ENCODE results near the gene HOXA13. TPM values are rescaled to one million over a fixed set of nuclear protein-coding genes. Genes with fewer than 3 reads are reported as not detected.

The HOXA13 gene
- total RNA-seq, 1 experiment from 2014 or later, result not detected

DNA sequence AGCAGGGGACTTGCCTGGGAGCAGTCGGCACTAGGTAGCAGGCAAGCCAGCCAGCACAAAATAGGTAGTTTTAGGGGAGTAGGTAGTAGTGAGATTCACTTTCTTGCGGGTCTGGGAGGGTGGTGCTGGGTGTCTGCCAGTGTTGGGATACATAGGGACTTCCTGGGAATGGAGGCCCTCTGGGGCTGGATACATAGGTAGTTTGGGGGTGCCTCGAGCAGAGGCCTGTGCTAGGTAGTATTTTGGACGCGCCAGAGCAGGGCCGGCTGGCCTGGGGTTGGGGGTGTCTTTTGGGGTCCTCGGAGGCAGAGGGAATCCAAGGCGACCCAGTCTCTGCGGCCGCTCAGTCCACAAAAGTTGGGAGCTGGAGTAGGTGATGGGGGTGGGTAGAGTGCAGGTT is 45.5 kb downstream of the HOXA13 start:
- no peaks in the 10 kb centered on the region for H3K9me3 ChIP-seq (ENCODE audit: control insufficient read depth, low read depth, low read length)
- no peaks in the 10 kb centered on the region for H3K79me1 ChIP-seq (ENCODE audit: insufficient read depth, low read depth, low read length, poor library complexity, severe bottlenecking)
- H3K14ac ChIP-seq (ENCODE audit: insufficient read depth, low read length), result no peak overlapping the region
- no peak overlapping the region for H3K9ac ChIP-seq (ENCODE audit: extremely low read depth, insufficient read length, low read length)
- H3K56ac ChIP-seq (ENCODE audit: insufficient read length, low read depth, low read length), result no peak overlapping the region
- no CpG with 5 or more reads among the region's 10 CpGs for WGBS (ENCODE audit: extremely low coverage, insufficient read length, low lambda C conversion rate)
- no peak overlapping the region for H3K27ac ChIP-seq (ENCODE audit: insufficient read length, low read depth, low read length)
- no peak overlapping the region for H2BK5ac ChIP-seq (ENCODE audit: insufficient read length, low read length)
- H2BK120ac ChIP-seq (ENCODE audit: low read depth, low read length, poor library complexity, severe bottlenecking), result no peak overlapping the region
- H3K36me3 Mint-ChIP-seq (ENCODE audit: insufficient read depth in 1 of 3, low read depth in 3 of 3), result peaks cover 0 to 6% (median 0%) of the 10 kb centered on the region in 3 experiments; a peak in 3 of 7 replicates
- no peak overlapping the region for H2AFZ ChIP-seq (ENCODE audit: low read length)
- no peak overlapping the region for H4K8ac ChIP-seq (replicated peaks; ENCODE audit: insufficient read length, low read depth, low read length)
- peak overlapping the region in 1 of 2 experiments; percentile 29; a peak in 1 of 5 replicates for H3K4me3 Mint-ChIP-seq
- TF ChIP-seq, protein P1, sequence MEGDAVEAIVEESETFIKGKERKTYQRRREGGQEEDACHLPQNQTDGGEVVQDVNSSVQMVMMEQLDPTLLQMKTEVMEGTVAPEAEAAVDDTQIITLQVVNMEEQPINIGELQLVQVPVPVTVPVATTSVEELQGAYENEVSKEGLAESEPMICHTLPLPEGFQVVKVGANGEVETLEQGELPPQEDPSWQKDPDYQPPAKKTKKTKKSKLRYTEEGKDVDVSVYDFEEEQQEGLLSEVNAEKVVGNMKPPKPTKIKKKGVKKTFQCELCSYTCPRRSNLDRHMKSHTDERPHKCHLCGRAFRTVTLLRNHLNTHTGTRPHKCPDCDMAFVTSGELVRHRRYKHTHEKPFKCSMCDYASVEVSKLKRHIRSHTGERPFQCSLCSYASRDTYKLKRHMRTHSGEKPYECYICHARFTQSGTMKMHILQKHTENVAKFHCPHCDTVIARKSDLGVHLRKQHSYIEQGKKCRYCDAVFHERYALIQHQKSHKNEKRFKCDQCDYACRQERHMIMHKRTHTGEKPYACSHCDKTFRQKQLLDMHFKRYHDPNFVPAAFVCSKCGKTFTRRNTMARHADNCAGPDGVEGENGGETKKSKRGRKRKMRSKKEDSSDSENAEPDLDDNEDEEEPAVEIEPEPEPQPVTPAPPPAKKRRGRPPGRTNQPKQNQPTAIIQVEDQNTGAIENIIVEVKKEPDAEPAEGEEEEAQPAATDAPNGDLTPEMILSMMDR (conservative IDR thresholded peaks at IDR 0.05), result no peak
- H3K4me1 Mint-ChIP-seq, result peaks cover 13 to 22% of the 10 kb centered on the region in 2 experiments
- H3T11ph ChIP-seq (ENCODE audit: low read length), result no peak overlapping the region
- H4K91ac ChIP-seq (ENCODE audit: insufficient read length, low read depth, low read length), result no peak overlapping the region
- H3K27me3 ChIP-seq (ENCODE audit: insufficient read depth, low read length), result peaks cover 97% of the 10 kb centered on the region
- no peak overlapping the region for H3K4me2 ChIP-seq (ENCODE audit: insufficient read depth, insufficient read length, low read length)
- H3K9me3 Mint-ChIP-seq, result peaks cover 17 to 29% of the 10 kb centered on the region in 2 experiments
- H3K79me2 ChIP-seq (ENCODE audit: insufficient read depth, low read length), result no peaks in the 10 kb centered on the region
- no peaks in the 10 kb centered on the region for H3K23me2 ChIP-seq (ENCODE audit: insufficient read length, low read depth, low read length, poor library complexity, severe bottlenecking)
- H2BK20ac ChIP-seq (ENCODE audit: low read depth, low read length, poor library complexity, severe bottlenecking), result no peak overlapping the region
- H2AK5ac ChIP-seq (ENCODE audit: insufficient read length, low read length), result no peak overlapping the region
- H2BK12ac ChIP-seq (ENCODE audit: insufficient read length, low read depth, low read length), result no peak overlapping the region
- H4K5ac ChIP-seq (ENCODE audit: insufficient read length, low read depth, low read length), result no peak overlapping the region
- peaks cover 100% of the 10 kb centered on the region for H3K27me3 Mint-ChIP-seq (ENCODE audit: low read depth)
- H3K27ac Mint-ChIP-seq, result no peak overlapping the region
- H3K18ac ChIP-seq (ENCODE audit: insufficient read length, low read depth, low read length), result no peak overlapping the region
- no peaks in the 10 kb centered on the region for H3K4me1 ChIP-seq (ENCODE audit: insufficient read depth, low read length)
- H2BK15ac ChIP-seq (ENCODE audit: low read depth, low read length), result no peak overlapping the region
- no peak overlapping the region for H3K4ac ChIP-seq (ENCODE audit: low read depth, low read length)
- H4K20me1 ChIP-seq (ENCODE audit: control insufficient read depth, insufficient read depth, insufficient read length), result no peaks in the 10 kb centered on the region
- no peak overlapping the region for H3K23ac ChIP-seq (ENCODE audit: insufficient read length, low read depth, low read length)
- DNase-seq, result no peak

Measured in H9 (cell line).